Ovary (tissue), 3 donors: ENCODE results near the gene ADGRV1.

ENCODE experiments used
- POLR2A ChIP-seq: fragments of 450-650 bp; IDR thresholded peaks from one replicate; pipeline ENCODE4 v1.6.1; 2017; ENCODE audit warnings: antibody characterized with exemption, mild to moderate bottlenecking, moderate library complexity
- TF ChIP-seq, protein P1 (sequence below), 3 donors: fragments of 450-650 bp in 2 of 3; fragments of 200-600 bp in 1 of 3; IDR thresholded peaks; one replicate each; pipeline versions ENCODE4 v1.5.1 to v1.8.0; 2016 to 2022; ENCODE audit warnings: antibody characterized with exemption in 3 of 3, mild to moderate bottlenecking in 1 of 3
- donor health status: DM: no; HTN: no; CAD: no.

DNA sequence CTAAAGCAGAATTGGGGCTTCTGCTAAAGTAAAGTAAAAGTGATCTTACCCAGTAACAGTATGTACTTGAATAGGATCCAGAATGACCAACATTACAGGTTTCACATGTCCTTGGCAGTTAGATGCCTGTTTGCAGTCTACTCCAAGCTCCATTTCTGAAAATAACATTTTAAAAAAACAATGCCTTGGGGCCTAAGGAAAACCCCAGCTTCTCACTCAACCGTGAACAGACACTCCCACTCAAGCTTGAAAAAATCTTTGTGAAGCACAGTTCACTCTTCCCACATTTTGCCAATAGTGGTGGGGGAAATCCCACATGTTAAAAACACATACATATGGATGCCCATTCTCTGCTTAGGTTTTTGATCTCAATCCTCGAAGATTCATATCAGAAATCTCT, 520.4 kb downstream of the ADGRV1 start:
- TF ChIP-seq, protein P1, sequence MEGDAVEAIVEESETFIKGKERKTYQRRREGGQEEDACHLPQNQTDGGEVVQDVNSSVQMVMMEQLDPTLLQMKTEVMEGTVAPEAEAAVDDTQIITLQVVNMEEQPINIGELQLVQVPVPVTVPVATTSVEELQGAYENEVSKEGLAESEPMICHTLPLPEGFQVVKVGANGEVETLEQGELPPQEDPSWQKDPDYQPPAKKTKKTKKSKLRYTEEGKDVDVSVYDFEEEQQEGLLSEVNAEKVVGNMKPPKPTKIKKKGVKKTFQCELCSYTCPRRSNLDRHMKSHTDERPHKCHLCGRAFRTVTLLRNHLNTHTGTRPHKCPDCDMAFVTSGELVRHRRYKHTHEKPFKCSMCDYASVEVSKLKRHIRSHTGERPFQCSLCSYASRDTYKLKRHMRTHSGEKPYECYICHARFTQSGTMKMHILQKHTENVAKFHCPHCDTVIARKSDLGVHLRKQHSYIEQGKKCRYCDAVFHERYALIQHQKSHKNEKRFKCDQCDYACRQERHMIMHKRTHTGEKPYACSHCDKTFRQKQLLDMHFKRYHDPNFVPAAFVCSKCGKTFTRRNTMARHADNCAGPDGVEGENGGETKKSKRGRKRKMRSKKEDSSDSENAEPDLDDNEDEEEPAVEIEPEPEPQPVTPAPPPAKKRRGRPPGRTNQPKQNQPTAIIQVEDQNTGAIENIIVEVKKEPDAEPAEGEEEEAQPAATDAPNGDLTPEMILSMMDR (IDR thresholded peaks at IDR 0.05), result no peak
- TF ChIP-seq POLR2A, result no peak
